ENCODE measurements around the gene ATL1.

GRCh38 chr14:50658203-50658602 lies 98.3 kb downstream of the ATL1 start:
- TF ChIP-seq CTCF (IDR thresholded peaks at IDR 0.05; ENCODE audit: borderline replicate concordance, extremely low read depth, low read length, poor library complexity, severe bottlenecking) (no peak), EZH2 (IDR thresholded peaks at IDR 0.05; ENCODE audit: borderline replicate concordance, low read depth, low read length, severe bottlenecking) (no peak)
